ENCODE results near the gene USH1C. TPM values are rescaled to one million over a fixed set of nuclear protein-coding genes. Genes with fewer than 3 reads are reported as not detected.

USH1C gene
- total RNA-seq, 4 donors from 2014 or later = 110 to 1,022 (median 157) TPM

GRCh38 chr11:17490232-17490631 lies 54.0 kb downstream of the USH1C start:
- Histone ChIP-seq H3K27me3 (no peaks in the 10 kb centered on the region), H3K4me1 (no peaks in the 10 kb centered on the region), H3K4me3 (no peak overlapping the region), H3K27ac (no peak overlapping the region), H3K36me3 (no peaks in the 10 kb centered on the region), H3K9me3 (no peaks in the 10 kb centered on the region)
- 86 to 88% methylated on average over 5 to 6 of the region's 6 CpGs for WGBS, 2 donors (ENCODE audit: low coverage in 1 of 2)
- intact Hi-C loops (cut with DNase I; ENCODE audit: low total_unique reads) = no loop called here
- TF ChIP-seq EP300 (IDR thresholded peaks at IDR 0.05; ENCODE audit: low read depth) (no peak), POLR2A (IDR thresholded peaks at IDR 0.05) (no peak), CTCF (IDR thresholded peaks at IDR 0.05) (no peak), POLR2AphosphoS5 (IDR thresholded peaks at IDR 0.05) (no peak)
- in situ Hi-C loops (cut with MboI; ENCODE audit: low pct_ligation_motif_present in 1 of 4, low pct_unique_long_range_greater_than_20kb in 1 of 4, low sequenced_read_pairs in 3 of 4) = no loop called here
- DNase-seq = no peak

GRCh38 chr11:17489751-17490150 lies 54.5 kb downstream of the USH1C start:
- Histone ChIP-seq H3K4me1 (no peaks in the 10 kb centered on the region), H3K36me3 (no peaks in the 10 kb centered on the region), H3K27me3 (no peaks in the 10 kb centered on the region), H3K4me3 (no peak overlapping the region), H3K27ac (no peak overlapping the region), H3K9me3 (no peaks in the 10 kb centered on the region)
- TF ChIP-seq CTCF (IDR thresholded peaks at IDR 0.05) = no peak
- no peak for TF ChIP-seq POLR2A (IDR thresholded peaks at IDR 0.05)
- TF ChIP-seq EP300 (IDR thresholded peaks at IDR 0.05; ENCODE audit: low read depth) = no peak
- no peak for TF ChIP-seq POLR2AphosphoS5 (IDR thresholded peaks at IDR 0.05)
- DNase-seq = no peak
- in situ Hi-C loops (cut with MboI; ENCODE audit: low pct_ligation_motif_present in 1 of 4, low pct_unique_long_range_greater_than_20kb in 1 of 4, low sequenced_read_pairs in 3 of 4) (no loop called here), intact Hi-C loops (cut with DNase I; ENCODE audit: low total_unique reads) (no loop called here)
- WGBS, 2 donors (ENCODE audit: low coverage in 1 of 2) = 52 to 71% methylated on average over 4 to 5 of the region's 5 CpGs

GRCh38 chr11:17488563-17488962 lies 55.7 kb downstream of the USH1C start:
- Histone ChIP-seq H3K9me3 (no peaks in the 10 kb centered on the region), H3K27ac (no peak overlapping the region), H3K4me1 (no peaks in the 10 kb centered on the region), H3K36me3 (no peaks in the 10 kb centered on the region), H3K27me3 (no peaks in the 10 kb centered on the region), H3K4me3 (no peak overlapping the region)
- TF ChIP-seq POLR2A (IDR thresholded peaks at IDR 0.05) (no peak), CTCF (IDR thresholded peaks at IDR 0.05) (no peak), POLR2AphosphoS5 (IDR thresholded peaks at IDR 0.05) (no peak), EP300 (IDR thresholded peaks at IDR 0.05; ENCODE audit: low read depth) (no peak)
- in situ Hi-C loops (cut with MboI; ENCODE audit: low pct_ligation_motif_present in 1 of 4, low pct_unique_long_range_greater_than_20kb in 1 of 4, low sequenced_read_pairs in 3 of 4) = no loop called here
- 72% methylated on average over 1 of the region's 1 CpG; no CpG with 5 or more reads in 1 of the 2 donors for WGBS, 2 donors (ENCODE audit: low coverage in 1 of 2)
- intact Hi-C loops (cut with DNase I; ENCODE audit: low total_unique reads) = no loop called here
- no peak for DNase-seq

GRCh38 chr11:17486646-17487045 lies 57.6 kb downstream of the USH1C start:
- WGBS, 2 donors (ENCODE audit: low coverage in 1 of 2) = 44 to 46% methylated on average over 5 of the region's 5 CpGs
- no peaks in the 10 kb centered on the region for H3K36me3 ChIP-seq
- H3K27me3 ChIP-seq = no peaks in the 10 kb centered on the region
- no peak overlapping the region for H3K4me3 ChIP-seq
- TF ChIP-seq POLR2A (IDR thresholded peaks at IDR 0.05) = no peak
- TF ChIP-seq CTCF (IDR thresholded peaks at IDR 0.05) = no peak
- TF ChIP-seq EP300 (IDR thresholded peaks at IDR 0.05; ENCODE audit: low read depth) = no peak
- no peak for TF ChIP-seq POLR2AphosphoS5 (IDR thresholded peaks at IDR 0.05)
- H3K27ac ChIP-seq = no peak overlapping the region
- no peak for DNase-seq
- no peaks in the 10 kb centered on the region for H3K4me1 ChIP-seq
- no peaks in the 10 kb centered on the region for H3K9me3 ChIP-seq
- in situ Hi-C loops (cut with MboI; ENCODE audit: low pct_ligation_motif_present in 1 of 4, low pct_unique_long_range_greater_than_20kb in 1 of 4, low sequenced_read_pairs in 3 of 4) (no loop called here), intact Hi-C loops (cut with DNase I; ENCODE audit: low total_unique reads) (no loop called here)
